Caco-2 (cell line): Measurements from ENCODE around the gene GUCY1A1. TPM values are rescaled to one million over a fixed set of nuclear protein-coding genes. Genes with fewer than 3 reads are reported as not detected.

ENCODE experiments used
- BruUV-seq: library from RNA; stranded (reverse); fragments of 400-500 nt; replicated peaks from 2 replicates; lab custom pipeline; 2021; lab: Mats Ljungman, UMichigan
- CTCF ChIA-PET: fragments of 300-600 bp; sonication (Branson Sonifier 250); formaldehyde crosslinking; loops from one replicate; lab custom pipeline; 2022; ENCODE audit warnings: antibody characterized with exemption; lab: Charles Lee
- POLR2A ChIA-PET: fragments of 300-600 bp; sonication (Branson Sonifier 250); formaldehyde crosslinking; loops from one replicate; lab custom pipeline; 2022; ENCODE audit warnings: antibody characterized with exemption; lab: Charles Lee
- DNase-seq, 2 experiments: peaks; one replicate each; pipeline versions ENCODE4 v3.0.0 to v3.0.0-alpha.2; 2020 to 2022
- H3K27me3 ChIP-seq: replicated peaks from 2 replicates; pipeline ENCODE4 v1.6.0; 2011; ENCODE audit warnings: low read length; ENCODE audit not compliant: control insufficient read depth, insufficient read depth
- H3K36me3 ChIP-seq: 2 replicates; pipeline ENCODE4 v1.5.1; 2011; ENCODE audit warnings: low read length; ENCODE audit not compliant: control insufficient read depth, insufficient read depth
- H3K4me1 ChIP-seq: fragments of 250-450 bp; sonication (Bioruptor Pico); 2 replicates; pipeline ENCODE4 v1.5.1; 2020; ENCODE audit warnings: mild to moderate bottlenecking
- H3K4me3 ChIP-seq: 2 replicates; pipeline ENCODE4 v1.5.1; 2011; ENCODE audit warnings: low read depth, mild to moderate bottlenecking, control low read depth, low read length
- H3K9me3 ChIP-seq: fragments of 250-450 bp; sonication (Bioruptor Pico); 2 replicates; pipeline ENCODE4 v1.5.1; 2020; ENCODE audit warnings: mild to moderate bottlenecking, moderate library complexity
- H3K27ac Mint-ChIP-seq: one replicate; pipeline ENCODE4 v1.8.0; 2022; ENCODE audit warnings: mixed read lengths; ENCODE audit not compliant: unreplicated experiment
- H3K27me3 Mint-ChIP-seq: one replicate; pipeline ENCODE4 v1.8.0; 2022; ENCODE audit warnings: mixed read lengths; ENCODE audit not compliant: insufficient read depth, unreplicated experiment
- H3K36me3 Mint-ChIP-seq: one replicate; pipeline ENCODE4 v1.8.0; 2022; ENCODE audit warnings: mild to moderate bottlenecking, mixed read lengths; ENCODE audit not compliant: insufficient read depth, unreplicated experiment
- H3K4me1 Mint-ChIP-seq: one replicate; pipeline ENCODE4 v1.8.0; 2022; ENCODE audit warnings: low read depth, mixed read lengths; ENCODE audit not compliant: unreplicated experiment
- H3K4me3 Mint-ChIP-seq: one replicate; pipeline ENCODE4 v1.8.0; 2022; ENCODE audit warnings: mild to moderate bottlenecking, moderate library complexity, mixed read lengths; ENCODE audit not compliant: unreplicated experiment
- H3K9me3 Mint-ChIP-seq: one replicate; pipeline ENCODE4 v1.8.0; 2022; ENCODE audit warnings: mixed read lengths; ENCODE audit not compliant: unreplicated experiment
- intact Hi-C: fragments of 100-400 bp; cut with micrococcal nuclease; formaldehyde crosslinking; loops from one replicate; pipeline ENCODE4 v1.10.0; 2022; ENCODE audit not compliant: unreplicated experiment
- total RNA-seq: library from RNA; stranded (reverse); gene quantifications from 2 replicates; pipeline ENCODE4 v1.2.3, GENCODE V29; 2022
- TF ChIP-seq, protein P1 (sequence below), 2 experiments: fragments of 200-600 bp in 1 of 2; IDR thresholded peaks; 1 replicate in 1 of 2; 2 replicates in 1 of 2; pipeline versions ENCODE4 v1.5.1 to v1.8.0; 2011 to 2022; ENCODE audit warnings: antibody characterized with exemption in 1 of 2, control low read depth in 1 of 2, inconsistent platforms in 1 of 2, low read depth in 1 of 2, low read length in 1 of 2, mild to moderate bottlenecking in 1 of 2, moderate library complexity in 1 of 2; ENCODE audit not compliant: insufficient read depth in 1 of 2, severe bottlenecking in 1 of 2, unreplicated experiment in 1 of 2

The GUCY1A1 gene
- total RNA-seq, 1 experiment from 2014 or later: not detected

DNA sequence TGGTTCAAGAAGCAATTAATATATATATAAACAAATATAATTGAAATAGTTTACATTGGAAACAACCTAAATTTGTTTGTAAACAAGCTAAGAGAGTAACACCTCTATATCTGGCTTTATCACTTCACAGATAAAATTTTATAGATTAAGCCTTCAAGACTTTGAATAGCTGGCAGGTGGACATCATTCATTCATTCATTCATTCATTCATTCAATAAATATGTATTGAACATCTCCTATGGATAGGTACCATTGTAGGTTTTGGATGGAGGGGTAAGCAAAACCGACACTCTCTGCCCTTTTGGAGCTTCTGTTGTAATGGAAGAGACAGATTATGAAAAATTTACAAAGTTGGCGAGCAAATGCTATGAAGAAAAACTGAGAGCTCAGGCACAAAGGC is 35.2 kb downstream of the GUCY1A1 start:
- Histone ChIP-seq H3K27me3 (no peaks in the 10 kb centered on the region), H3K4me3 (no peak overlapping the region), H3K4me1 (peaks cover 34% of the 10 kb centered on the region), H3K9me3 (peaks cover 4% of the 10 kb centered on the region; the same call in 1 of the 2 replicates), H3K36me3 (no peaks in the 10 kb centered on the region)
- H3K4me1 Mint-ChIP-seq: peaks cover 22% of the 10 kb centered on the region
- H3K4me3 Mint-ChIP-seq: no peak overlapping the region
- H3K9me3 Mint-ChIP-seq: no peaks in the 10 kb centered on the region
- TF ChIP-seq, protein P1, sequence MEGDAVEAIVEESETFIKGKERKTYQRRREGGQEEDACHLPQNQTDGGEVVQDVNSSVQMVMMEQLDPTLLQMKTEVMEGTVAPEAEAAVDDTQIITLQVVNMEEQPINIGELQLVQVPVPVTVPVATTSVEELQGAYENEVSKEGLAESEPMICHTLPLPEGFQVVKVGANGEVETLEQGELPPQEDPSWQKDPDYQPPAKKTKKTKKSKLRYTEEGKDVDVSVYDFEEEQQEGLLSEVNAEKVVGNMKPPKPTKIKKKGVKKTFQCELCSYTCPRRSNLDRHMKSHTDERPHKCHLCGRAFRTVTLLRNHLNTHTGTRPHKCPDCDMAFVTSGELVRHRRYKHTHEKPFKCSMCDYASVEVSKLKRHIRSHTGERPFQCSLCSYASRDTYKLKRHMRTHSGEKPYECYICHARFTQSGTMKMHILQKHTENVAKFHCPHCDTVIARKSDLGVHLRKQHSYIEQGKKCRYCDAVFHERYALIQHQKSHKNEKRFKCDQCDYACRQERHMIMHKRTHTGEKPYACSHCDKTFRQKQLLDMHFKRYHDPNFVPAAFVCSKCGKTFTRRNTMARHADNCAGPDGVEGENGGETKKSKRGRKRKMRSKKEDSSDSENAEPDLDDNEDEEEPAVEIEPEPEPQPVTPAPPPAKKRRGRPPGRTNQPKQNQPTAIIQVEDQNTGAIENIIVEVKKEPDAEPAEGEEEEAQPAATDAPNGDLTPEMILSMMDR (IDR thresholded peaks at IDR 0.05; ENCODE audit: insufficient read depth in 1 of 2, low read depth in 1 of 2, low read length in 1 of 2, severe bottlenecking in 1 of 2, unreplicated experiment in 1 of 2): no peak
- no peaks in the 10 kb centered on the region for H3K27me3 Mint-ChIP-seq
- no TSS peak for BruUV-seq
- no peak overlapping the region for H3K27ac Mint-ChIP-seq
- ChIA-PET POLR2A (no interaction called here), CTCF (no interaction called here)
- no peaks in the 10 kb centered on the region for H3K36me3 Mint-ChIP-seq
- intact Hi-C loops: no loop called here
- no peak for DNase-seq

- no TSS peak for BruUV-seq
Measured at GRCh38 chr4:155703486-155704247, 37.0 kb downstream of the GUCY1A1 start.

GRCh38 chr4:155704841-155705404 is 38.3 kb downstream of the GUCY1A1 start:
- CTCF ChIA-PET: no interaction called here
- H3K9me3 Mint-ChIP-seq: no peaks in the 10 kb centered on the region
- TF ChIP-seq, protein P1 (IDR thresholded peaks at IDR 0.05; ENCODE audit: insufficient read depth in 1 of 2, low read depth in 1 of 2, low read length in 1 of 2, severe bottlenecking in 1 of 2, unreplicated experiment in 1 of 2): no peak
- no peak overlapping the region for H3K27ac Mint-ChIP-seq
- no peaks in the 10 kb centered on the region for H3K36me3 ChIP-seq
- no peak for DNase-seq
- H3K4me3 ChIP-seq: no peak overlapping the region
- no peaks in the 10 kb centered on the region for H3K36me3 Mint-ChIP-seq
- no TSS peak for BruUV-seq
- no peaks in the 10 kb centered on the region for H3K9me3 ChIP-seq
- POLR2A ChIA-PET: no interaction called here
- no peaks in the 10 kb centered on the region for H3K27me3 Mint-ChIP-seq
- peaks cover 38% of the 10 kb centered on the region for H3K4me1 ChIP-seq
- no peak overlapping the region for H3K4me3 Mint-ChIP-seq
- intact Hi-C loops: loop anchor here (1.0 kb wide), 2 partner anchors 29 to 33 kb away; no protein-coding TSS in a partner anchor
- H3K4me1 Mint-ChIP-seq: peaks cover 22% of the 10 kb centered on the region
- H3K27me3 ChIP-seq: no peaks in the 10 kb centered on the region

More at GRCh38 chr4:155703486-155704247, 37.0 kb downstream of the GUCY1A1 start:
- intact Hi-C loops: no loop called here
- Histone ChIP-seq H3K4me3 (no peak overlapping the region), H3K36me3 (no peaks in the 10 kb centered on the region), H3K9me3 (peaks cover 4% of the 10 kb centered on the region; the same call in 1 of the 2 replicates), H3K4me1 (peaks cover 38% of the 10 kb centered on the region), H3K27me3 (no peaks in the 10 kb centered on the region)
- DNase-seq: no peak
- peaks cover 22% of the 10 kb centered on the region for H3K4me1 Mint-ChIP-seq
- CTCF ChIA-PET: no interaction called here
- no peaks in the 10 kb centered on the region for H3K36me3 Mint-ChIP-seq
- POLR2A ChIA-PET: no interaction called here
- H3K27me3 Mint-ChIP-seq: no peaks in the 10 kb centered on the region
- no peak overlapping the region for H3K4me3 Mint-ChIP-seq
- TF ChIP-seq, protein P1 (IDR thresholded peaks at IDR 0.05; ENCODE audit: insufficient read depth in 1 of 2, low read depth in 1 of 2, low read length in 1 of 2, severe bottlenecking in 1 of 2, unreplicated experiment in 1 of 2): no peak
- no peaks in the 10 kb centered on the region for H3K9me3 Mint-ChIP-seq
- H3K27ac Mint-ChIP-seq: no peak overlapping the region
